Fibroblast of skin of back (primary cell): ENCODE measurements around the gene TMC3. TPM values are rescaled to one million over a fixed set of nuclear protein-coding genes. Genes with fewer than 3 reads are reported as not detected.
"Not testable (repeated sequence)": the region's sequence is repeated elsewhere in the genome, so short reads cannot be mapped to it uniquely, and the experiment has no call there.

Experiments
- DNase-seq: peaks from one replicate; pipeline ENCODE4 v3.0.0-alpha.2; 2013
- polyA plus RNA-seq, 2 experiments: library from polyadenylated mRNA; unstranded; fragments of 120-200 nt; gene quantifications; one replicate each; pipeline ENCODE4 v1.2.1, GENCODE V29; 2013; ENCODE audit not compliant: insufficient read length in 2 of 2

TMC3 gene
- not detected for polyA plus RNA-seq (2013, experiment 1 of 2; ENCODE audit: insufficient read length)
- polyA plus RNA-seq (2013, experiment 2 of 2; ENCODE audit: insufficient read length) = 0.05 TPM

GRCh38 chr15:81373775-81374395, at the start of gene TMC3:
Gene TMC3 (minus strand): TSS chr15:81374213. CDS start chr15:81374077, 136 bp downstream.
- no peak for DNase-seq

GRCh38 chr15:81421461-81421860, 47.4 kb upstream of the TMC3 start:
- no peak for DNase-seq

GRCh38 chr15:81419332-81419943, 45.4 kb upstream of the TMC3 start:
- DNase-seq = peak; percentile 67

GRCh38 chr15:81418891-81419290, 44.9 kb upstream of the TMC3 start:
- no peak for DNase-seq

- DNase-seq = no peak
These were observed 44.4 kb upstream of the TMC3 start for GRCh38 chr15:81418444-81418843.

GRCh38 chr15:81414274-81414968, 40.4 kb upstream of the TMC3 start:
- not testable (repeated sequence) for DNase-seq

- DNase-seq = no peak
These were observed 39.8 kb upstream of the TMC3 start for GRCh38 chr15:81413851-81414250.

- DNase-seq = no peak
These were observed 38.1 kb upstream of the TMC3 start for GRCh38 chr15:81411969-81412633.

- DNase-seq = no peak
These were observed 37.0 kb upstream of the TMC3 start for GRCh38 chr15:81411051-81411450.

GRCh38 chr15:81410318-81410753, 36.3 kb upstream of the TMC3 start:
- peak; percentile 75 for DNase-seq

GRCh38 chr15:81407718-81408117, 33.7 kb upstream of the TMC3 start:
- no peak for DNase-seq

- no peak for DNase-seq
These were observed 33.2 kb upstream of the TMC3 start for GRCh38 chr15:81407176-81407575.

GRCh38 chr15:81400640-81401236, 26.7 kb upstream of the TMC3 start:
- peak; percentile 46 for DNase-seq

GRCh38 chr15:81398910-81399551, 25.0 kb upstream of the TMC3 start:
- no peak for DNase-seq

- no peak for DNase-seq
These were observed 24.4 kb upstream of the TMC3 start for GRCh38 chr15:81398456-81398855.

GRCh38 chr15:81394603-81395002, 20.6 kb upstream of the TMC3 start:
- no peak for DNase-seq

- DNase-seq = no peak
These were observed 17.6 kb upstream of the TMC3 start for GRCh38 chr15:81391657-81392056.

- no peak for DNase-seq
These were observed 14.4 kb upstream of the TMC3 start for GRCh38 chr15:81388436-81388770.

- no peak for DNase-seq
These were observed 13.8 kb upstream of the TMC3 start for GRCh38 chr15:81387621-81388435.

GRCh38 chr15:81386947-81387346, 12.9 kb upstream of the TMC3 start:
- no peak for DNase-seq

GRCh38 chr15:81385721-81386076, 11.7 kb upstream of the TMC3 start:
- no peak for DNase-seq
